NCI-H526 treated with DMSO at 0.1 percent for 48 hours (cell line): Measurements from ENCODE around the gene TECR.
A peak's percentile ranks its signal among the peaks of the same experiment; 100 is the strongest.
"Not testable (repeated sequence)": the region's sequence is repeated elsewhere in the genome, so short reads cannot be mapped to it uniquely, and the experiment has no call there.

Experiments
- DNase-seq: peaks from one replicate; lab custom pipeline; 2025; lab: John Stamatoyannopoulos, UW

TECR gene

GRCh38 chr19:14540741-14541525, 11.5 kb downstream of the TECR start:
- DNase-seq, result no peak

- not testable (repeated sequence) for DNase-seq
Measured at GRCh38 chr19:14541979-14542378, 12.6 kb downstream of the TECR start.

GRCh38 chr19:14542711-14543328, 13.4 kb downstream of the TECR start:
- no peak for DNase-seq

- DNase-seq, result no peak
Measured at GRCh38 chr19:14544047-14544446, 14.7 kb downstream of the TECR start.

GRCh38 chr19:14544977-14545715, 15.8 kb downstream of the TECR start:
- DNase-seq, result no peak

DNA sequence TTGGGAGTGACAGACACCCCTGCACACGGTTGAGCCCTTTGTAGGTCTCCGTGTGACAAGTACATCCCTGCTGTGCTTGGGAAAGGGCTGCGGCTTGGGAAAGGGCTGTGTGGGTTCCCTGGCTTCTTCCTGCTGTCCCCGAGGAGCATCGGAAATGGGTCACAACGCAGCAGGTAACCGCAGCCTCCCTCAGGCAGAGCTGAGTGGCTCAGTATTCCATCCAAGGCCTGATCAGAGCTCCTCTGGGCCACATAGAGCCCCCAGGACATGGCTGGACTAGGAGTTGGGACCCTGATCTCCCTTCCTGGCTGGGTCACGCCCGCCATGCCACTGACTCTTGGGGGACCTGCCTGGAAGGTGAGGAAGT, 16.3 kb downstream of the TECR start:
- no peak for DNase-seq

GRCh38 chr19:14550201-14550754, 20.9 kb downstream of the TECR start:
- DNase-seq, result no peak

- DNase-seq, result not testable (repeated sequence)
Measured at GRCh38 chr19:14551134-14552005, 22.0 kb downstream of the TECR start.

GRCh38 chr19:14552006-14552360, 22.6 kb downstream of the TECR start:
- not testable (repeated sequence) for DNase-seq

DNA sequence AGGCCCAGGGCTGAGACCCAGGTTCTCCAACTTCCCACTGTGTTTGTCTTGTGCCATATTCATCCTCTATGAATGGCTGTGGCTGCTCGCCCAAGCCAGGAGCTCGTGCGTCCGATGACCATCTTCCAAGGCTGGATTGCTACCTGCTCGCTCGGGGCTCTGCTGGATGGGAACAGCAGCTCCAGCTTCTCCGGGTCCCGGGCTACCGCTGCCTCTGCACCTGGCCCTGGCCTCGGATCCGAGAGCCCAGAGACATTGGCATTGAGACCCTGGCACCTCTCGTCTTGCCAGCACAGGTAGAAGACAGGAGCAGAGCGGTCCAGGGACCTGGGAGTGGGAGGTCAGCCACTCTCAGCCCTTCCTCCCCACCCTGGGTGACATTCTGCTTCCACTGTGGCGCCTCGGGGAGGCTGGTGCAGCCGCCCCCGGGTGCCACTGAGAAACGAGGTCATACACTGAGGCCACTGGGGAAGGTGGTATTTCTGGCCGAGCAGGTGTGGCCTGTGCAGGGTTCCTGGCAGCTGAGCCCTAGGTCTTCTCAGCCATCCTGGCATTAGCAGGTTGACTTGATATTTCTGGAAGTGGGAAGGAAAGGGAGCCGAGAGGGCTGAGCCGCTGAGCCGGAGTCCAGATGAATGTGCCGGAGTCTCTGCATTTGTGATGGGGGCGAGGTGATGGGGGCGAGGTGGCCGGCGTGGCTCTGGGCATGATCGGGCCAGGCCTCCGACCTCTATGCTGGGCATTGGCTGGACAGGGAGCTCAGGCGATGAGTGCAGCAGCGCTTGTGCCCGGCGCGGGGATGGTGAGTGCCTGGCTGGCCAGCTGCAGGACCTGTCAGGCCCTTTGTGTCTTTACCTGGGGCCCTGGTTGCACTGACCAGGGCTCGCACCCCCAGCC, 23.9 kb downstream of the TECR start:
- no peak for DNase-seq

DNA sequence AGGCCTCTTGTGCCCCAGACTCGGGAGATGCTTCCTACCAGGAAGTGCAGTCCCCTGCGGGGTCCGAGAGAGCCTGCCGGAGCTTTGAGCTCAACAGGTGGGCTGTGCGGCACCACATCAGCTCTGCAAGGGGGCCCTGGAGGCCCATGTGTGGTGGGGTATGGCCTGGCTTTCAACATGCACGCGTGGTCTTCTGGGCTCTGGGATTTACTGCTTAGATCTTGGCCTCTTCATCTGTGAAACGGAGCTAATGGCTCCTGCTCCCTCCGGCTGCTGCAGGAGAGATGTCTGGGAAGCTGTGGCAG, 24.5 kb downstream of the TECR start:
- DNase-seq, result no peak

- DNase-seq, result no peak
Measured at GRCh38 chr19:14554382-14554812, 25.0 kb downstream of the TECR start.

- no peak for DNase-seq
Measured at GRCh38 chr19:14555918-14556661, 26.7 kb downstream of the TECR start.

DNA sequence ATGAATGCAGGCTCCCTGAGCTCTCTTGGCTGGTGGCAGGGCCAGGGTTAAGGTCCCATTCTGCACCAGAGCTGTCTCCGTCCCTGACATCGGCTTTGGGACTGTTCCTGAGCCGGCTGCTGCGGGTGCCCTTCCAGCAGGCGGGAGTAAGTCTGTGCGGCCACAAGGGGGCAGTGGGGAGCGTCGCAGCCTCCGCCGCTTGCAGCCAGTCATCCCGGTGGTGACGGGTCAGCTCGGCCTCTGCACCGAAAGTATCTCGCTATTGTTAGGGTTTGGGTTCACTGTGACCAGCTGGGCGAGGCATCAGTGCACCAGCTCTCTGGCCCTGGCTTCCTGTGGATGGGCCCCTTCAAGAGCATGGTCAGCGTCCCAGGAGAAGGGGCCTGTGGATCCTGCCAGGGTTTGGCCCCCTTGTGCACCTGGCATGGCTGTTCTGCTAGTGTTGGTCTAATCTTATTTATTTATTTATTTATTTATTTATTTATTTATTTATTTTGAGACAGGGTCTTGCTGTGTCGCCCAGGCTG, 27.3 kb downstream of the TECR start:
- DNase-seq, result peak; percentile 22

DNA sequence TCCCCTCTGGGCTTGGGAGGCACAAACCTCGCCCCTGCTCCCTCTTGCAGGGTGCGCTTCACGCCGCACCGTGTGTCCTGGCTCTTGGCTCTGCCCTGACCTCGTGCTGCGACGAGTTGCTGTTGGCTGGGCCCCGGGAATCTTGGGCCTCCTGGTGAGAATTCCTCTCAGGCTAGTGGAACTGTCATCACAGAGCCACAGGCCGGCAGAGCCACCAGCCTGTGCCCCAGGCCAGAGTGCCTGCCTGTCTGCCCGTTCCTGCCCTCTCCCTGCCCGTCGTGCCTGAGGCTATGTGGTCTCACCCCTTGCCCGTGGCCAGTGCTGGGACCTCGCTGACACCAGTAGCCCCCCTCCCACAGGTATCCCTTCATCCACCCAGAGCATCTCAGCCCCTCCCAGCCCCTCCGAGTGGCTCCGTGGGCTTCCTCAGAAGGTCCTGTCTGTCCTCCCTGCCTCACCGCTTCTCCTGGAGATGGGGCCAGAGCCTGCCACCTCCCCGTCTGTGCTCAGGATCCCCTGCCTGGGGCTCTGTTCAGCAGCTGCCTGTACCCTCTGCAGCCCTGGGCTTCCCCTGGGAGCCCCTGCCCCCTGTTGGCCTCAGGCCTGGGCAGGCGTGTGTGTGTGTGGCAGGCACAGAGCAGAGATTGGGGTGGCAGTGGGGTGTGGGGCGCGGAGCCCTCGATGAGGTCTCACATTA, 29.1 kb downstream of the TECR start:
- no peak for DNase-seq

DNA sequence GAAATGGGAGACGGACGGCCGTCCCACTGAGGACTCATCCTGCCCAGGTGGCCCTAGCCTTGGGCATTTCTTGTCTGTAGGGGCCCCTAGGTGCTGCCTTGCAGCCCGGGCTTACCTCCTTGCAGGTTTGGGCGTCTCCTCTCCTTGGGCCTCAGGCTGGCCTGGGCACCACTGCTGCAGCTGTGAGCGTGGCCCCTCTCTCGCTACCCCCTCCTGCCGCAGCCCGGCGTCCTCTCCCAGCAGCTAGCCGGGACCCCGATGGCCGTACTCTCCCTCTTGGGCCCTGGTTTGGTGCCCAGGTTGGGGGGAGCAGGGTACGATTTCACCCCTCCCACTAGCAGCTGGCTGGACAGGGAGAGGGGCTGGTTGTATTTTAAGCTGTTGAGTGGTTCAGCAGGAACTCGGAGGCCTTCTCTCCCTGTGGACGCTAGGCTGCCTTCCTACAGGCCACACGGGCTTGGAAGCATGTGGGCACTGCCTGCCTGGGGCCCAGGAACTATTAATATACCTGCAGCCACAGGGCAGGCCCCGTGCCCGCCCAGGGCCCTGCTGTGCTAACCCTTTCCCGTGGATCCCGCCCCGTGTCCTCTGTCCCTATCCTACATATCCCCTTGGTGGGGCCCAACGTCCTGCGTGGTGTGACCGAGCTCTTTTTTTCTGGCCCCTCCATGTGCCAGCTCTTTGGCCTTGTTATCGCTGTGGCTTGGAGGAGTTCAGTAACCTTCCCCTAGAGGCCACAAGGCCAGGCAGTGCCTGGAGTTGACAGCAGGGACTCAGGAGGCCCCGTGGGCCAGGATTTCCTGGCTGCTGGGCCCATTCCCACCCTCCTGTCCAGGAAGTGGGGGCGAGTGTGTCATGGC, 30.8 kb downstream of the TECR start:
- DNase-seq, result no peak

DNA sequence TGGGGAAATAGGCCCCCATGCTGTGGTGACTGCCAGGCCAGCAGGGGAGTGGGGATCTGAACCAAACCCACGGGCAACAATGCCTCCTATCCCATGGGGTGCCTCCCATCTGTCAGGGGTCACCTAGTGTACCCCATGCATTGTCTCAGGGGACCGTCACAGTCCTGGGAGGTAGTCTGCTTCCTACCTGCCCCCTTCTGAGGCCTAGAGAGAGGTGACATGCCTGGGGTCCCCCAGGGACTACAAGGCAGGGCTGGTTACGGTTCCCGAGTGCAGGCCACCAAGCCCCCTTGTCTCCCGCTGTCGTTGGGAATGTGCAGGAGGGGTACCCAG, 31.3 kb downstream of the TECR start:
- DNase-seq, result no peak

- no peak for DNase-seq
Measured at GRCh38 chr19:14561249-14561648, 31.9 kb downstream of the TECR start.
